HEK293 (cell line): ENCODE results near the gene SHISA9.

ENCODE experiments used
- BCL6B ChIP-seq: fragments of 450-650 bp; formaldehyde crosslinking; IDR thresholded peaks from 2 replicates; pipeline ENCODE4 v1.5.1; 2017; ENCODE audit warnings: missing biosample characterization, missing genetic modification characterization
- TCF7L2 ChIP-seq: IDR thresholded peaks from 2 replicates; pipeline ENCODE4 v1.6.1; 2011; ENCODE audit warnings: low read depth, mild to moderate bottlenecking, inconsistent platforms, low read length, moderate library complexity, borderline replicate concordance
- YY1 ChIP-seq: fragments of 450-650 bp; formaldehyde crosslinking; IDR thresholded peaks from 2 replicates; pipeline ENCODE4 v1.5.1; 2018; ENCODE audit warnings: missing biosample characterization, missing genetic modification characterization
- ZBTB44 ChIP-seq: fragments of 450-650 bp; IDR thresholded peaks from 2 replicates; pipeline ENCODE4 v1.5.1; 2018; ENCODE audit warnings: missing biosample characterization, mild to moderate bottlenecking, missing genetic modification characterization
- ZNF19 ChIP-seq: fragments of 450-650 bp; formaldehyde crosslinking; IDR thresholded peaks from 2 replicates; pipeline ENCODE4; 2016; ENCODE audit warnings: missing biosample characterization, missing genetic modification characterization, low read depth
- ZNF274 ChIP-seq, 2 experiments: fragments of 200-500 bp in 1 of 2; fragments of 450-650 bp in 1 of 2; sonication (Bioruptor generic) in 1 of 2; formaldehyde crosslinking in 1 of 2; IDR thresholded peaks; 2 replicates each; pipeline versions ENCODE4 v1.5.1 to v1.6.1; 2014 to 2016; ENCODE audit warnings: borderline replicate concordance in 1 of 2, inconsistent platforms in 1 of 2, low read length in 1 of 2, missing biosample characterization in 1 of 2, missing genetic modification characterization in 1 of 2
- ZNF600 ChIP-seq: fragments of 450-650 bp; formaldehyde crosslinking; IDR thresholded peaks from 2 replicates; pipeline ENCODE4 v1.5.1; 2016; ENCODE audit warnings: missing biosample characterization, missing genetic modification characterization
- ZNF776 ChIP-seq: fragments of 450-650 bp; formaldehyde crosslinking; IDR thresholded peaks from 2 replicates; pipeline ENCODE4 v1.5.0; 2017; ENCODE audit warnings: missing biosample characterization, missing genetic modification characterization, borderline replicate concordance
- TF ChIP-seq, protein P1 (sequence below): fragments of 450-650 bp; formaldehyde crosslinking; IDR thresholded peaks from 2 replicates; pipeline ENCODE4 v1.5.1; 2016; ENCODE audit warnings: missing biosample characterization, missing genetic modification characterization
- TF ChIP-seq, protein P2 (sequence below): fragments of 450-650 bp; formaldehyde crosslinking; conservative IDR thresholded peaks from 2 replicates; pipeline ENCODE4 v1.5.1; 2016; ENCODE audit warnings: low read depth, missing biosample characterization, missing genetic modification characterization

DNA sequence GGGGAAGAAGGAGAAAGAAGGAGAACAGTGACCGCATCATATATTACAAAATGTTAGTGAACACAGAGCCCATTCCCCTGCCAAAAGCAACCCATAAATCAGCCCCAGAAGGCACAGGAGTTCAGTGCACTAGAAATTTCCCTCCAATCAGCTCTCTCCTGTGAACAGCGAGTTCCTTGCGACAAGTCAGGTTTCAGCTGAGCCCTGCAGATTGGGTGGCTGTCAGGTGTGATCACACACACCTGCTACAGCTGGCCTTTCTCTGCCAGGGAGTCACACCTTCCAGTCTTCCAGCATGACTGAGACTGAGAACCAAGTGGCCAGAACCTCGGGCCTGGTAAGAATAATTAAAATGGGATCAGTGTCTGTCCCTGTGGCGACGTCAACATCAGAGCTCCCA lies 60.2 kb downstream of the SHISA9 start:
- TF ChIP-seq, protein P1, sequence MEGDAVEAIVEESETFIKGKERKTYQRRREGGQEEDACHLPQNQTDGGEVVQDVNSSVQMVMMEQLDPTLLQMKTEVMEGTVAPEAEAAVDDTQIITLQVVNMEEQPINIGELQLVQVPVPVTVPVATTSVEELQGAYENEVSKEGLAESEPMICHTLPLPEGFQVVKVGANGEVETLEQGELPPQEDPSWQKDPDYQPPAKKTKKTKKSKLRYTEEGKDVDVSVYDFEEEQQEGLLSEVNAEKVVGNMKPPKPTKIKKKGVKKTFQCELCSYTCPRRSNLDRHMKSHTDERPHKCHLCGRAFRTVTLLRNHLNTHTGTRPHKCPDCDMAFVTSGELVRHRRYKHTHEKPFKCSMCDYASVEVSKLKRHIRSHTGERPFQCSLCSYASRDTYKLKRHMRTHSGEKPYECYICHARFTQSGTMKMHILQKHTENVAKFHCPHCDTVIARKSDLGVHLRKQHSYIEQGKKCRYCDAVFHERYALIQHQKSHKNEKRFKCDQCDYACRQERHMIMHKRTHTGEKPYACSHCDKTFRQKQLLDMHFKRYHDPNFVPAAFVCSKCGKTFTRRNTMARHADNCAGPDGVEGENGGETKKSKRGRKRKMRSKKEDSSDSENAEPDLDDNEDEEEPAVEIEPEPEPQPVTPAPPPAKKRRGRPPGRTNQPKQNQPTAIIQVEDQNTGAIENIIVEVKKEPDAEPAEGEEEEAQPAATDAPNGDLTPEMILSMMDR: no peak
- TF ChIP-seq TCF7L2: no peak
- no peak for TF ChIP-seq ZNF776 (tag by site-specific recombination)
- no peak for TF ChIP-seq ZBTB44
- no peak for TF ChIP-seq ZNF600
- no peak for TF ChIP-seq YY1 (tag by site-specific recombination)
- no peak for TF ChIP-seq ZNF274 (IDR thresholded peaks at IDR 0.05; ENCODE audit: low read length)
- TF ChIP-seq ZNF274 (tag by site-specific recombination; IDR thresholded peaks at IDR 0.05; ENCODE audit: borderline replicate concordance): no peak
- no peak for TF ChIP-seq BCL6B (tag by site-specific recombination)
- TF ChIP-seq ZNF19: no peak
- TF ChIP-seq, protein P2, sequence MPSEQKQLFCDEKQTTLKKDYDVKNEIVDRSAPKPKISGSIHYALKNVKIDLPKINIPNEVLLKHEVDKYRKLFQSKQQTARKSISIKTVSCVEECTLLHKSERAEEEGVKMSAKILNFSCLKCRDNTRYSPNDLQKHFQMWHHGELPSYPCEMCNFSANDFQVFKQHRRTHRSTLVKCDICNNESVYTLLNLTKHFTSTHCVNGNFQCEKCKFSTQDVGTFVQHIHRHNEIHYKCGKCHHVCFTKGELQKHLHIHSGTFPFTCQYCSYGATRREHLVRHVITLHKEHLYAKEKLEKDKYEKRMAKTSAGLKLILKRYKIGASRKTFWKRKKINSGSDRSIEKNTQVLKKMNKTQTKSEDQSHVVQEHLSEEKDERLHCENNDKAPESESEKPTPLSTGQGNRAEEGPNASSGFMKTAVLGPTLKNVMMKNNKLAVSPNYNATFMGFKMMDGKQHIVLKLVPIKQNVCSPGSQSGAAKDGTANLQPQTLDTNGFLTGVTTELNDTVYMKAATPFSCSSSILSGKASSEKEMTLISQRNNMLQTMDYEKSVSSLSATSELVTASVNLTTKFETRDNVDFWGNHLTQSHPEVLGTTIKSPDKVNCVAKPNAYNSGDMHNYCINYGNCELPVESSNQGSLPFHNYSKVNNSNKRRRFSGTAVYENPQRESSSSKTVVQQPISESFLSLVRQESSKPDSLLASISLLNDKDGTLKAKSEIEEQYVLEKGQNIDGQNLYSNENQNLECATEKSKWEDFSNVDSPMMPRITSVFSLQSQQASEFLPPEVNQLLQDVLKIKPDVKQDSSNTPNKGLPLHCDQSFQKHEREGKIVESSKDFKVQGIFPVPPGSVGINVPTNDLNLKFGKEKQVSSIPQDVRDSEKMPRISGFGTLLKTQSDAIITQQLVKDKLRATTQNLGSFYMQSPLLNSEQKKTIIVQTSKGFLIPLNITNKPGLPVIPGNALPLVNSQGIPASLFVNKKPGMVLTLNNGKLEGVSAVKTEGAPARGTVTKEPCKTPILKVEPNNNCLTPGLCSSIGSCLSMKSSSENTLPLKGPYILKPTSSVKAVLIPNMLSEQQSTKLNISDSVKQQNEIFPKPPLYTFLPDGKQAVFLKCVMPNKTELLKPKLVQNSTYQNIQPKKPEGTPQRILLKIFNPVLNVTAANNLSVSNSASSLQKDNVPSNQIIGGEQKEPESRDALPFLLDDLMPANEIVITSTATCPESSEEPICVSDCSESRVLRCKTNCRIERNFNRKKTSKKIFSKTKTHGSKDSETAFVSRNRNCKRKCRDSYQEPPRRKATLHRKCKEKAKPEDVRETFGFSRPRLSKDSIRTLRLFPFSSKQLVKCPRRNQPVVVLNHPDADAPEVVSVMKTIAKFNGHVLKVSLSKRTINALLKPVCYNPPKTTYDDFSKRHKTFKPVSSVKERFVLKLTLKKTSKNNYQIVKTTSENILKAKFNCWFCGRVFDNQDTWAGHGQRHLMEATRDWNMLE (tag by site-specific recombination): no peak
